ENCODE measurements around the gene SCAMP4.

GRCh38 chr19:1860042-1860775 is 45.0 kb upstream of the SCAMP4 start:
- no peak; the same call in 1 of the 2 replicates for TF ChIP-seq POLR2AphosphoS5 (IDR thresholded peaks at IDR 0.05; ENCODE audit: low read depth)
- TF ChIP-seq CTCF (IDR thresholded peaks at IDR 0.05; ENCODE audit: insufficient read depth, low read length) = no peak
